Measurements from ENCODE around the gene SLC25A18. TPM values are rescaled to one million over a fixed set of nuclear protein-coding genes. Genes with fewer than 3 reads are reported as not detected.

Gene SLC25A18
- polyA plus RNA-seq, 1 donor (not counting 4 experiments of a cell fraction or from before 2014, with no cell fraction given): 0.04 TPM

- Histone ChIP-seq H3K9ac (ENCODE audit: control insufficient read depth, extremely low read depth, insufficient read depth, low read length) (peak within 1 kb of the TSS; percentile 99), H2AFZ (ENCODE audit: control insufficient read depth, low read length) (peak within 1 kb of the TSS; percentile 88), H3K36me3 (ENCODE audit: control insufficient read depth in 2 of 2, extremely low read depth in 1 of 2, insufficient read depth in 2 of 2, low read length in 2 of 2) (no peaks in the 10 kb centered on the region), H3K79me2 (ENCODE audit: control insufficient read depth, insufficient read depth, low read length) (peaks cover 36% of the 10 kb centered on the region), H3K4me1 (ENCODE audit: control insufficient read depth, extremely low read depth, insufficient read depth, low read length) (peaks cover 20% of the 10 kb centered on the region), H3K9me3 (ENCODE audit: control insufficient read depth, low read depth, low read length) (no peaks in the 10 kb centered on the region), H3K4me3 (ENCODE audit: control insufficient read depth in 2 of 3, extremely low read depth in 1 of 3, insufficient read depth in 2 of 3, low read depth in 1 of 3, low read length in 3 of 3) (peak within 1 kb of the TSS; percentile 57 to 95 (median 92)), H3K9me1 (ENCODE audit: control insufficient read depth, extremely low read depth, insufficient read depth, low read length) (no peaks in the 10 kb centered on the region), H3K4me2 (ENCODE audit: control insufficient read depth, extremely low read depth, insufficient read depth, low read depth, low read length) (peak within 1 kb of the TSS; percentile 86), H3K27me3 (ENCODE audit: control insufficient read depth, extremely low read depth, insufficient read depth, low read length) (no peaks in the 10 kb centered on the region), H3K27ac (ENCODE audit: control insufficient read depth, insufficient read depth, low read length) (peak within 1 kb of the TSS; percentile 89), H4K20me1 (ENCODE audit: control insufficient read depth, extremely low read depth, insufficient read depth, low read length) (no peaks in the 10 kb centered on the region)
- dilution Hi-C loops (cut with MboI; ENCODE audit: extremely low pct_ligation_motif_present, low sequenced_read_pairs): no loop called here
- TF ChIP-seq EZH2 (IDR thresholded peaks at IDR 0.05; ENCODE audit: low read length) (no peak), CTCF (optimal IDR thresholded peaks at IDR 0.05 in 1 of 3, IDR thresholded peaks at IDR 0.05 in 1 of 3, conservative IDR thresholded peaks at IDR 0.05 in 1 of 3; ENCODE audit: extremely low read depth in 1 of 3, insufficient read depth in 2 of 3, low read length in 3 of 3) (peak in 1 of 3 experiments; percentile 2)
- no peak for FAIRE-seq
- peak; percentile 76 for DNase-seq (ENCODE audit: low read depth, low spot score)
Measured at GRCh38 chr22:17638432-17639246, 75.3 kb downstream of the SLC25A18 start, which contains the start of gene BCL2L13. BCL2L13 (plus strand) TSS chr22:17638757; CDS start chr22:17655712, 16,955 bp downstream.

GRCh38 chr22:17639247-17639741, 76.0 kb downstream of the SLC25A18 start:
- dilution Hi-C loops (cut with MboI; ENCODE audit: extremely low pct_ligation_motif_present, low sequenced_read_pairs): no loop called here
- no peak overlapping the region for H2AFZ ChIP-seq (ENCODE audit: control insufficient read depth, low read length)
- H3K79me2 ChIP-seq (ENCODE audit: control insufficient read depth, insufficient read depth, low read length): peaks cover 39% of the 10 kb centered on the region
- no peaks in the 10 kb centered on the region for H3K27me3 ChIP-seq (ENCODE audit: control insufficient read depth, extremely low read depth, insufficient read depth, low read length)
- peak overlapping the region; percentile 86 for H3K4me2 ChIP-seq (ENCODE audit: control insufficient read depth, extremely low read depth, insufficient read depth, low read depth, low read length)
- no peak for TF ChIP-seq EZH2 (IDR thresholded peaks at IDR 0.05; ENCODE audit: low read length)
- no peak for TF ChIP-seq CTCF (optimal IDR thresholded peaks at IDR 0.05 in 1 of 3, IDR thresholded peaks at IDR 0.05 in 1 of 3, conservative IDR thresholded peaks at IDR 0.05 in 1 of 3; ENCODE audit: extremely low read depth in 1 of 3, insufficient read depth in 2 of 3, low read length in 3 of 3)
- H4K20me1 ChIP-seq (ENCODE audit: control insufficient read depth, extremely low read depth, insufficient read depth, low read length): no peaks in the 10 kb centered on the region
- DNase-seq (ENCODE audit: low read depth, low spot score) (no peak), FAIRE-seq (no peak)
- peak overlapping the region; percentile 89 for H3K27ac ChIP-seq (ENCODE audit: control insufficient read depth, insufficient read depth, low read length)
- peaks cover 0 to 1% of the 10 kb centered on the region in 2 experiments for H3K36me3 ChIP-seq (ENCODE audit: control insufficient read depth in 2 of 2, extremely low read depth in 1 of 2, insufficient read depth in 2 of 2, low read length in 2 of 2)
- H3K4me1 ChIP-seq (ENCODE audit: control insufficient read depth, extremely low read depth, insufficient read depth, low read length): peaks cover 14% of the 10 kb centered on the region
- no peaks in the 10 kb centered on the region for H3K9me1 ChIP-seq (ENCODE audit: control insufficient read depth, extremely low read depth, insufficient read depth, low read length)
- H3K4me3 ChIP-seq (ENCODE audit: control insufficient read depth in 2 of 3, extremely low read depth in 1 of 3, insufficient read depth in 2 of 3, low read depth in 1 of 3, low read length in 3 of 3): peak overlapping the region; percentile 57 to 95 (median 92)
- H3K9me3 ChIP-seq (ENCODE audit: control insufficient read depth, low read depth, low read length): no peaks in the 10 kb centered on the region
- H3K9ac ChIP-seq (ENCODE audit: control insufficient read depth, extremely low read depth, insufficient read depth, low read length): peak overlapping the region; percentile 99

Other genes with a start within 250 kb of the SLC25A18 start
- 0.03 TPM in 1 of 3 replicates, not detected in the others for gene CECR2, start 194.0 kb upstream of the SLC25A18 start, polyA plus RNA-seq
- gene ATP6V1E1, start 65.3 kb downstream of the SLC25A18 start, polyA plus RNA-seq: 207 to 270 TPM (median 227 TPM) in 3 replicates
- gene BCL2L13, start 75.3 kb downstream of the SLC25A18 start, polyA plus RNA-seq: 45.0 to 54.7 TPM (median 51.0 TPM) in 3 replicates
- gene BID, start 211.0 kb downstream of the SLC25A18 start, polyA plus RNA-seq: 36.5 to 69.7 TPM (median 46.0 TPM) in 3 replicates